ENCODE measurements around the gene DTYMK.

DTYMK gene

DNA sequence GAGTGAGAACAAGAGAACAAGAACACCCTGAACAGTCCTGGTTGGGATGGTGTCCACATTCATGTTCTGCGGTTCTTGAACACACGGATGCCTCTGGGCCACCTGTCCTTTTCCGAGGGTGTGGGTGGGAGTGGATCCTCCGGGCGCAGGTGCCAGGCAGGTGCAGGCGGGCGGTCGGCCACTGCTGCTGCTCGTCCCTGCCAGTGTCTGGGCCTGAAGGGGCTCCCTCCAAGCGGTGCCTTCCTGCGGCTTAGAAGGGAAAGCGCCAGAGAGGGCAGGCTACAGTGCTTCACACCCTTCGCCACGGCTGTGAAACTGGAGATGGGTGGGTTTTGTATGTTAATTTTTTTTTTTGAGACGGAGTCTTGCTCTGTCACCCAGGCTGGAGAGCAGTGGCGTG, 39.8 kb upstream of the DTYMK start:
- peaks cover 24 to 25% of the 10 kb centered on the region in 2 experiments for H3K4me1 ChIP-seq (ENCODE audit: control insufficient read depth in 1 of 2, insufficient read depth in 1 of 2, low read depth in 1 of 2, low read length in 1 of 2)
- H3K9me3 ChIP-seq, result no peaks in the 10 kb centered on the region
- no peaks in the 10 kb centered on the region for H3K27me3 ChIP-seq
- H3K36me3 ChIP-seq, result peaks cover 18% of the 10 kb centered on the region
- no peak for TF ChIP-seq CTCF (IDR thresholded peaks at IDR 0.05)
- no peak overlapping the region for H3K27ac ChIP-seq
- no peak overlapping the region for H3K4me3 ChIP-seq (ENCODE audit: low read depth in 1 of 2, low read length in 1 of 2)

GRCh38 chr2:241724975-241725870, 38.6 kb upstream of the DTYMK start:
- Histone ChIP-seq H3K27ac (no peak overlapping the region), H3K4me1 (ENCODE audit: control insufficient read depth in 1 of 2, insufficient read depth in 1 of 2, low read depth in 1 of 2, low read length in 1 of 2) (peaks cover 12 to 13% of the 10 kb centered on the region in 2 experiments), H3K9me3 (no peaks in the 10 kb centered on the region), H3K27me3 (no peaks in the 10 kb centered on the region), H3K4me3 (ENCODE audit: low read depth in 1 of 2, low read length in 1 of 2) (no peak overlapping the region), H3K36me3 (peaks cover 31% of the 10 kb centered on the region)
- TF ChIP-seq CTCF (IDR thresholded peaks at IDR 0.05), result no peak

- H3K4me1 ChIP-seq (ENCODE audit: control insufficient read depth in 1 of 2, insufficient read depth in 1 of 2, low read depth in 1 of 2, low read length in 1 of 2), result peaks cover 4 to 5% of the 10 kb centered on the region in 2 experiments
- no peak for TF ChIP-seq CTCF (IDR thresholded peaks at IDR 0.05)
- H3K4me3 ChIP-seq (ENCODE audit: low read depth in 1 of 2, low read length in 1 of 2), result no peak overlapping the region
- no peak overlapping the region for H3K27ac ChIP-seq
- no peaks in the 10 kb centered on the region for H3K27me3 ChIP-seq
- H3K9me3 ChIP-seq, result no peaks in the 10 kb centered on the region
- H3K36me3 ChIP-seq, result peaks cover 39% of the 10 kb centered on the region
Measured at GRCh38 chr2:241724259-241724974, 37.8 kb upstream of the DTYMK start.

DNA sequence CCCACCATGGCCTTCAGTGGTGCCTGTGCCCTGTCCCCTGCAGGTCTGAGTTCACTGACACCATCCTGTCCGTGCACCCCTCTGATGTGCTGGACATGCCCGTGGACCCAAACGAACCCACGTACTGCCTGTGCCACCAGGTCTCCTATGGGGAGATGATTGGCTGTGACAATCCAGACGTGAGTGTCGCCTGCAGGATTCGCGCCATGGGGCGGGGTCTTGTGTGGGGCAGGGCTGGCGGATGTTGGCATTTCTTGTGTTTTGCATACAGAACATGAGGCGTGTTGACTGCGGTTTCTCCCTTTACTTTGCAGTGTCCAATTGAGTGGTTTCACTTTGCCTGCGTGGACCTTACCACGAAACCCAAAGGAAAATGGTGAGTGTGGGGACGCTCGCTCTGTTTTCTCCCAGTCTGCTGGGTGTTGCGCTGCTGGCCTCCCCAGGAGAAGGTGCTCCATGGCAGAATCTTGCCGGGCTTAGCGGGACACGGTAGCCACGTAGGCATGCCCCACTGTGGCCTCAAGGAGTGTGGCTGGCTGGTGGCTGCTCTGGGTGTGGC, 36.4 kb upstream of the DTYMK start:
- Histone ChIP-seq H3K27ac (no peak overlapping the region), H3K36me3 (peaks cover 50% of the 10 kb centered on the region), H3K4me1 (ENCODE audit: control insufficient read depth in 1 of 2, insufficient read depth in 1 of 2, low read depth in 1 of 2, low read length in 1 of 2) (peaks cover 4% of the 10 kb centered on the region in 2 experiments), H3K27me3 (no peaks in the 10 kb centered on the region), H3K9me3 (no peaks in the 10 kb centered on the region), H3K4me3 (ENCODE audit: low read depth in 1 of 2, low read length in 1 of 2) (no peak overlapping the region)
- no peak for TF ChIP-seq CTCF (IDR thresholded peaks at IDR 0.05)

GRCh38 chr2:241721852-241722251, 35.2 kb upstream of the DTYMK start:
- Histone ChIP-seq H3K27me3 (no peaks in the 10 kb centered on the region), H3K9me3 (no peaks in the 10 kb centered on the region), H3K27ac (no peak overlapping the region), H3K4me3 (ENCODE audit: low read depth in 1 of 2, low read length in 1 of 2) (no peak overlapping the region), H3K36me3 (peaks cover 54% of the 10 kb centered on the region), H3K4me1 (ENCODE audit: control insufficient read depth in 1 of 2, insufficient read depth in 1 of 2, low read depth in 1 of 2, low read length in 1 of 2) (peaks cover 4% of the 10 kb centered on the region in 2 experiments)
- no peak for TF ChIP-seq CTCF (IDR thresholded peaks at IDR 0.05)
